Measurements from ENCODE around the gene CCT2.

GRCh38 chr12:69649529-69649928, 64.3 kb downstream of the CCT2 start:
- TF ChIP-seq POLR2A (IDR thresholded peaks at IDR 0.05) (no peak), CTCF (IDR thresholded peaks at IDR 0.05) (no peak)

Measured in esophagus squamous epithelium (tissue), 4 donors.